ENCODE data around the gene HNRNPC. TPM values are rescaled to one million over a fixed set of nuclear protein-coding genes. Genes with fewer than 3 reads are reported as not detected.
"Not testable (repeated sequence)": the region's sequence is repeated elsewhere in the genome, so short reads cannot be mapped to it uniquely, and the experiment has no call there.

The HNRNPC gene
- total RNA-seq, 1 donor from 2014 or later, result 715 TPM

DNA sequence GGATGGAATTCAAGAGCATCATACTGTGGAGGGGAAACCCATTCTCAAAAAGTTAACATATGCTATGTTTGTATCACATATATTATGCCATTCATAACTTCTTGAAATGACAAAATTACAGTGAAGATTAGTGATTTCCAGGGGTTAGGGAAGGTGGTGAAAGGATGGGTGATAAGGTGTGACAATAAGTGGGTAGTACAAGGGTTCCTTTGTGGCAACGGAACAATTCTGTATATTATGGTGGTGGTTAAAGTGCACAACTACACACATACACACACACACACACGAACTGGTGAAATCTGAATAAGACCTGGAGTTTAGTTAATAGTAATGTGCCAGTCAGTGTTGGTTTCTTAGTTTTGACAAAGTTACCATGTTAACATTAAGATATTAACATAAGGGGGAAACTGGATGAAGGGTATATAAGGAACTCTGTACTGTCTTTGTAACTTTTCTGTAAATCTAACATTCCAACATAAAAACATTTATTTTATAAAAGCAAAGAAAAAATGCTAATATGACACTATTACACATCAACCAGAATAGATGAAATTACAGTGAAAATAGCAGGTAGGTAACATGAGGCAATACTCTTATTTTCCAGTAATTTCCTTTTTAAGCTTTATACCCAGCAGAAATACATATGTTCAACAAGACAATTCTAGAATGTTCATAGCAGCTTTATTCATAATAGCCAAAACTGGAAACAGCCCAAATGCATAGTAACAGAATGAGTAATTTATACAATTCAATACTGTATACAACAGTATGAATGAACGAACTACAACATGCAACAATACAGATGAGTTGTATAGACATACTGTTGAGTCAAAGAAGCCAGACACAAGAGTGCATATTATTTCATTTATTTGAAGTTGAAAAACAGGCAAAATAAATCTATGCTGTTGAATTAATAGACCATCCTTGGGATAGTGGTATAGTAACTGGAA lies 69.4 kb downstream of the HNRNPC start:
- intact Hi-C loops (cut with micrococcal nuclease), result no loop called here

DNA sequence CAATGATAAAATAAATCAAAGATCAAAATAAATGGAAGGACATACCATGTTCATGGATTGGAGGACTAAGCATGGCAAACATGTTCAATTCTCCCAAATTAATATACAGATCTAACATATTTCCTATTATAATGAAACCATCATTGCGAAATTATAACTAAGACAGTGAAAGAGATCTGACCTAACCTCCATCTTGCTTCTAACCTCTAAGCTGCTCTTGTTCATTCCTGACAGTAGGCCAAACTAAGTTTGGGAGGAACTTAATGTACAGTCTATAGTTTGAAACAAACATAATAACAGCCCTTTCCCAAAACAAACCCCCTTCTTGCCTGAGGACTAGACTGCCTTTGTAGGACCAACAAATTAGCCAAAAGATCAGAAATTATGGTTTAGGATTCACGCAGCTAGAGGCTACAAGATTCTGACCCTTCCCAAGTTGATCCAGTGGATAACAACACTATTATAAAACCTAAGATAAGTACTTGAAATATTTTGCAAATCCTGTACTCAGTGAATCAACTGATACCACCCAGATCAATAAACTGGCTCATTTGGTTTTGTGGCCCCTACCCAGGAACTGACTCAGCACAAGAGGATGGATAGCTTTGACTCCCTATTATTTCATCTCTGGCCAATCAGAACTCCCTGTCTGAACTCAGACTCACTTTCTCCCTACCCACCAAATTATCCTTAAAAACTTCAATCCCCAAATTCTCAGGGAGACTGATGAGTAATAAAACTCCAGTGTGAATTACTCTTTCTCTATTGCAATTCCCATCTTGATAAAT lies 71.6 kb downstream of the HNRNPC start:
- intact Hi-C loops (cut with micrococcal nuclease), result no loop called here

DNA sequence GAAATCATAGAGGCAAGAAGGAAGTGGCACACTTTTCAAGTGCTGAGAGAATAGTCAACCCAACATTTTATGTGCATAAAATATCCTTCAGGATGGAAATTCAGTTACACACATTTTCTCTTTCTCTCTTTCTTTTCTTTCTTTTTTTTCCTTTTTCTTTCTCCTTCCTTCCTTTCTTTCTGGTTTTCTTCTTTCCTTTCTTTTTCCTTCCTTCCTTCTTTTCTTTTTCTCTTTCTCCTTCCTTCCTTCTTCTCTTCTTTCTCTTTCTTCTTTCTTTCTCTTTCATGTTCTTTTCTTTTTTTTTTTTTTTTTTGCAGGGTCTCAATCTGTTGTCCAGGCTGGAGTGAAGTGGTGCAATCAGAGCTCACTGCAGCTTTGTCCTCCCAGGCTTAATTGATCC lies 74.6 kb downstream of the HNRNPC start:
- intact Hi-C loops (cut with micrococcal nuclease), result loop anchor here (5.0 kb wide), 1 partner anchor 113 kb away; no protein-coding TSS in a partner anchor

DNA sequence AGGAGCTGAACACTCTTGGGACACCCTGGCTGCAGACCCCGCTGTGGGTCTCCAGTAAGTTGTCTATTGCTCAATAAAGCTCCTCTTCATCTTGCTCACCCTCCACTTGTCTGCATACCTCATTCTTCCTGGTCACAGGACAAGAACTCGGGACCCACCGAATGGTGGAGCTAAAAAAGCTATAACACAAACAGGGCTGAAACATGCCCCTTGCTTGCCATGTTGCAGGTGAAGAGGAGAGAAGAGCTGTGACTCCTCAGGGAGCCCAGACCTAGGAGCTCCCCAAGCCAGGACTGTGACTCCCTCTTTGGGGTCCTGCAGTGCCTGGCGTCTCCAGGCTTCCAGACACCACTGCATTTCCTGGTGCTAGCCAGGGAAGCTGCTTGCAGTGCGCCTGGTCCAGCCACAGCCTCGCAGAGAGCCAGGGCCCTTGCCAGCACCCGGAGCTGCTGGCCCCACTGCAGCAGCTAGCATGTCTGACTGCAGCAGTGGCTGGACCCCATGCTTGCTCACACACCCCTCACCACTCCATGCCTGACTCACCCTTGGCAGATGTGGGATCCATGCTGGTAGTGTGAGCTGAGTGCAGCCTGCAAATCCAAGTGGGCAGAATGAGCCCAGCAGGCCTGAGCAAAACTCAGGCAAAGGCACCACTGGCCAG lies 76.2 kb downstream of the HNRNPC start:
- intact Hi-C loops (cut with micrococcal nuclease), result loop anchor here (5.0 kb wide), 1 partner anchor 114 kb away; no protein-coding TSS in a partner anchor

DNA sequence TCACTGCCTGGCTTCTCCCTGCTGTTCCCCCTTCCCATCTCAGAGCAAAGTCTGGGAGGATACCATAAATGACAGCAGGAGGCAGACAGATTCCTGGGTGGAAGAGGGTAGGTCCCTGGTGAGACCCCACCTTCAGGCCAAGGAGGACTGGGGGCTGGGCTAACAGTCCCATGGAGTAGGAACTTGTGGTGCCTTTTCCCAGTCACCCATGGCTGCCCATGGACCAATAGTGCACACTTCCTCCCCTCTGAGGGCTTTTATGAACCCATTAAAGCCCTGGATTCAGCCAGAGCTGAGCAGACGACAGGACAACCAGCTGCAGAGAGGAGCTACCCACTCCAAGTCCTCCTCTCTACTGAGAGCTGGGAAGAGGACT lies 76.8 kb downstream of the HNRNPC start:
- intact Hi-C loops (cut with micrococcal nuclease), result loop anchor here (5.0 kb wide), 1 partner anchor 115 kb away; no protein-coding TSS in a partner anchor

DNA sequence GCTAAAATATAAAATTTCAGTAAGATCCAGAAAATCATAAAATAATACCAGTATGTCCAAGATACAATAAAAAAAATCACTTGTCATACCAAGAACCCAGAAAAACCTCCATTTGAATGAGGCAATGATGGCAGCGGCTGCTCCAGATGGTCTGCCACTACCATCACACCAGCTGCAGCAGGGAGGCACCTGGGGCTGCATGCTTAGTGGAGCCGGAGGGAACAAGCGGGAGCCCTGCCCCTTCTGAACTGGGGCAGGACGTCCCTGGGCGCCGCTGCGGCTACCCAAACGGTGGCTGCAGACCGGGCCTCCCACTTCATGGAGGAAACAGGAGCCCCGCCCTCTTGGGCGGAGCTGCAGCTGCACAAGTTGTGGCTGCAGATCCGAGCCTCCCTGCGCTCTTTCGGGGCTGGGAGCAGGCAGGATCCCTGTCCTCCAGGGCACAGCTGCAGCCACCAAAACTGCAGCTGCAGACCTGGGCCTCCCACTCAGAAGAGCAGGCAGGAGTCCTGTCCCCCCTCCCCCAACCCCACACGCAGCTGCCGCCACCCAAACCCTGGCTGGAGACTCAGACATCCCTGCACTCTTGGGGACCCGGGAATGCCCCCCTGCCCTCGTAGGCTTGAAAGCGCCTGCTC lies 77.3 kb downstream of the HNRNPC start:
- intact Hi-C loops (cut with micrococcal nuclease), result loop anchor here (5.0 kb wide), 1 partner anchor 115 kb away; no protein-coding TSS in a partner anchor

DNA sequence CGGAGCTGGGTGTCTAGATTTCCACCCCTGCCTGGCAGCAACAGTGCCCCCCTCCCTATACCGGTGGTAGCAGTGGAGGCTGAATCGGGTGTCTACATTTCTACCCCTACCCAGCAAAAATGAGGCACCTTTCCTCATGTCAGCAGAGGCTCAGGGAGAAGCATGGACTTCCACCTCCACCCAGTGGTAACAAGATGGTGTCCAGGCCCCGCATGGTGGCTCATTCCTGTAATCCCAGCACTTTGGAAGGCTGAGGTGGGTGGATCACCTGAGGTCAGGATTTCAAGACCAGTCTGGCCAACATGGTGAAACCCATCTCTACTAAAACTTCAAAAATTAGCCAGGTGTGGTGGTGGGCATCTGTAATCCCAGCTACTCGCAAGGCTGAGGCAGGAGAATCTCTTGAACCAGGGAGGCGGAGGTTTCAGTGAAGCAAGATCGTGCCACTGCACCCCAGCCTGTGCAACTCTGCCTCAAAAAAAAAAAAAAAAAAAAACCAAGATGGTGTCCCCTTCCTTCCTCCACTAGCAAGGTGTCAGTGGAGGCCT lies 77.9 kb downstream of the HNRNPC start:
- intact Hi-C loops (cut with micrococcal nuclease), result loop anchor here (5.0 kb wide), 1 partner anchor 116 kb away; no protein-coding TSS in a partner anchor

DNA sequence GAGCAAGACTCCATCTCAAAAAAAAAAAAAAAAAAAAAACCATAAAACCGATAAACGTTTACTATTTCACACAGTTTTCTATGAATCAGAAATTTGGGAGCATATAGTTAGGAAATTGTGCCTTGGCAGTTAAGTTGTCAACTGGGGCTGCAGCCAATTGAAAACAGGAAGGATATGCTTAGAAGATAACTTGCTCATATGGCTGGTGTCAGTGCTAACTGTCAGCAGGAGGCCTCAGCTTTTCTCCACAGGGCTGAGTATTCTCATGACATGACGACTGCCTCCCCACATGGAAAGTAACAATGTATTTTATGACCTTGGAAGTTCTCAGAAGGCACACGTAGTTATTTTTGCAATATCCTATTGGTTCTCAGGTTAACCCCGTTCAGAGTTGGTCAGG lies 83.8 kb downstream of the HNRNPC start:
- intact Hi-C loops (cut with micrococcal nuclease), result no loop called here

DNA sequence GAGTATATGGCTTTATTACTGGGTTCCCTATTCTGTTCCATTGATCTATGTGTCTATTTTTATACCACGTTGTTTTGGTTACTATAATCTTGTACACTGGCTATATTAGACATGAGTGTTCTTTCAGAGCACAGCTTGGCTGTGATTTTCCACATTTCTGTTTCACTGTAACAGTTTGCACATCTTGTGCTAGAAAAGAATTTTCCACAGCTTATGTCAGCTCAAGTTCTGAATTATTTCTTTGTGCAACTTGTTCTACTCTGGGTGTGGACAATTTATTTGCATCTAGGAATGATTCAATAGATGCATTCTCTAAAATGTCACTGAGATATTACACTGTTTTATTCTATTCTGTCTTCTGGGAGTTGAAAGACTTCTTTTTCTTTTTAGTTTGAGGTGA lies 85.0 kb downstream of the HNRNPC start:
- intact Hi-C loops (cut with micrococcal nuclease), result no loop called here

DNA sequence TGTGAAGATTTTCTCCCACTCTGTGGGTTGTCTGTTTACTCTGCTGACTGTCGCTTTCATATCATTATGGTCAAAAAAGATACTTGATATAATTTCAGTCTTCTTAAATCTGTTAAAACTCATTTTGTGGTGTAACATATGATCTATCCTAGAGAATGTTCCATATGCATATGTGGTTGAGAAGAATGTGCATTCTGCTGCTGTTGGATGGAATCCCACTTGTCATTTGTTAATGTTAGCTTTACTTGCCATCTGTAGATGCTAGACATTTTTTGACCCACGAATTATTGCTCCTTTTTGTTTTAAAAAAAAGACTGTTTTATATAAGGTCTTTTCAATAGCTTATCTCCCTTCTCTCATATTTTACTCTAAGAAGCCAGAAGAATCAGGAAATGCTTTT lies 87.1 kb downstream of the HNRNPC start:
- intact Hi-C loops (cut with micrococcal nuclease), result no loop called here

DNA sequence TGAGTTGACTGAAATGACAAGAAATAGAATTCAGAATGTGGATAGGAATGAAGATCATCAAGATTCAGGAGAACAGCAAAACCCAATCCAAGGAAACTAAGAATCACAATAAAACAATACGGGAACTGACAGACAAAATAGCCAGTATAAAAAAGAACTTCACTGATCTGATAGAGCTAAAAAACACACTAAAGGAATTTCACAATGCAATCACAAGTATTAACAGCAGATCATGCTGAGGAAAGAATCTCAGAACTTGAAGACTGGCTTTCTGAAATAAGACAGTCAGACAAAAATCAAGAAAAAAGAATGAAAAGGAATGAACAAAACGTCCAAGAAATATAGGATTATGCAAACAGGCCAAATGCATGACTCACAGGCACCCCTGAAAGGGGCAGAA lies 98.1 kb downstream of the HNRNPC start:
- intact Hi-C loops (cut with micrococcal nuclease), result no loop called here

DNA sequence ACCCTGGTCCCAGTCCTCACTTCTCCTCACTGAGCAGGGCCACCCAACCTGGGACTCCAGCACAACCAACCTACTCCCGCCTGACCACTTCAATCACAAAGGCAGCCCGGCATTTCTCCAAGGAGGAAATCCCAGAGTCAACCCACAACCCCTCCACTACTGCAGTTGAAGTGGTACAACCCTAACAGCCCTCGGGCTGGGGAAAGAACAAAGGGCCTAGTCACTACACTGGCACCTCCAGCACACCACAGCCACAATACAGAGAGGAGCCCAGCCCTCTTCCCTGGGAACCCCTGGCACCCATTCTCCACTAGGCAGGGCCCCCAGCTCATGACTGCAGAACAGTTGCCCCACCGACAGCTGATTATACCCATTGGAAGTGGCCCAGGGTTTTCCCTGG lies 99.7 kb downstream of the HNRNPC start:
- intact Hi-C loops (cut with micrococcal nuclease), result no loop called here

DNA sequence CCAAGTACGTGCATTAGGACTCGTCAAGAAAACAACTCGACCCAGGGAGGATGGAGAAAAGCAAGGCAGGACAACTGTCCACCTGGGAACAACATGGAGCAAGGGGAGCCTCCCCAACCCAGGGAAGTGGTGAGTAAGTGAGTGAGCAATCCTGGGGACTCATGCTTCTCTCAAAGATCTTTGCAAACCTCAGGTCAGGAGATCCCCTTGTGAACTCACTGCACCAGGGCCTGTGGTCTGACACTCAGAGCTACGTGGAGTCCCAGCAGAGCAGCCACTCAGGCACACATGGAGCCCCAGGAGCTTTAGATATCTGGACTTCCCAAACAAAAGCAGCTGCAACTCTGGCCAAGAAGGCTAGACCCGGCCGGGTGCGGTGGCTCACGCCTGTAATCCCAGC lies 101.2 kb downstream of the HNRNPC start:
- intact Hi-C loops (cut with micrococcal nuclease), result no loop called here

DNA sequence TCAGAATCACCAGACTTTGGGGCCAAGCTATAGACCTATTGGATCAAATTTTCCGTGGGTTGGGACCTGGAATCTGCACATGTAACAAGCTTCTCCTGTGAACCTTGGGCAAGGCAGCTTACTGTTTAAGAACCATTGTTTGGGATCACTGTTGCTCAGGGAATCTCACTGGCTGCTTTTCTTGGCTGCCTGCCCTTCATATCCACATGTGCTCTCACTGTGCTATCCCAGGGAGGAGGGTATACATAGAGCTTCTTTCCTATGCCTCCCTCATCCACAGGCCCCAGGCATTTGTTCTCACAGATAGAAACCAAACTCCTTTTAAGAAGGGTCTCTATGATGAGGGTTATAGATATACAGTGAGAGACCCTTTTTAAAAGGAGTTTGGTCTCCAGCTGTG lies 103.6 kb downstream of the HNRNPC start:
- intact Hi-C loops (cut with micrococcal nuclease), result not testable (repeated sequence)

DNA sequence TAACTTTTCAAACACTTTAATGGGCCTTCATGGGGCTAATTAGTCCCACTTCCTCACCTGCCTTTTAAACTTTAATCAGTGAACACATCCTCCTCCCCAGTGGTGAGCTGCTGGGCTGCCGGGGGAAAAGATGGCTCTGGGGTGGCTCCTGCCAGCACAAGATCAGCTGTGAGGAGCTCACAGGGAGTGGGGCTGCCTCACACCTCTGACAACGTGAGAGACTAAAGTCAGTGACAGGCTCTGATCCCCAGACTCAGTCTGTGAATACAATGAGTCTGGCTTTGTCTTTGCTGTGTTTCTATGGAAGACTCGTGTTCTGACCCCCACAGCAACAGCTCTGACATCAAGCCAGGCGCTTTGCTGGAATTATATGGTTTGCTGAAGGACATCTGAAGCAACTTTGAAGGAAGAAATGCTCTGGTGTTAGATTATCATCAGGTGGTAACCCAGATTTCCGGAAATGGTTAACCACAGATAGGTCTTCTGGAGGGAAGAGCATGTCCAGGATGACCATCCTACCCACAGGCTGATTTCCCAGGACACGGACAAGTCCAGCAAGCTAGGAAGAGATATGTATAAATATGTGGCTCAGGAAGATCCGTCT lies 104.1 kb downstream of the HNRNPC start:
- intact Hi-C loops (cut with micrococcal nuclease), result not testable (repeated sequence)

DNA sequence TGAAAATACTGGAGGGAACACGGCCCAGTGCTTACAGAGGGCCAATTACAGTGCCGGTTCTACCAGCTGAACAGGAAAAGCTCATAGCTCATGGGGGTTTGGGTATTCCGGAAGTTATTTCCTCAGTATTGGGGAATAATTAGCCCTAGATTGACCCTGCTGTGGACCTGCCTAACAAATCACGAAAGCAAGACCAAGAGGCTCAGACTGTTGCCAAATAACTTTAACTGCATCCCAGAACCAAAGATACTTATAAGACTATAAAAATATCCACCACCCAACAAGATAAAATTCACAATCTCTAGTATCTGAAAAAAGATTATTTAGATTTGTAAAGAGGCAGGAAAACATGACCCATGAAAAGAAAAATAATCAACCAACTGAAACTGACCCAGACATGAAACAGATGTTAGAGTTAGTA lies 105.4 kb downstream of the HNRNPC start:
- intact Hi-C loops (cut with micrococcal nuclease), result no loop called here

DNA sequence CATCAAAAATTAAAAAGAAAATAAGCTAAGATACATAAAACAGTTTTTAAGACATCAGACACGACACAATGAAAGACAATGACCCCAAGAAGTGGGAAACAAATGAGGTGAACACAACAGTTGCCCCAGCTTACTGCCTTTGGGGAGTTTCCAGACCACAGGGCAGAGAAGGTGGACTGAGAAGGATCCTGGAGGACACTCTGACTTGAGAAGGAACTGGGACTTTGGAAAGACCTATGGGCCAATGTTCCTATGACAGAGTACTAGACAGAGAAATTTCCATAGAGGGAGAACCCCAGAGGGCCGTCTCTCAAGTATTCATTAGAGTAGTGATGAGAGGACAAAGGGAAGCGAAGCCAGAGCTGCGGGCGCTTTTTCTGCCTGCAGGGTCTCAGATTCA lies 107.2 kb downstream of the HNRNPC start:
- intact Hi-C loops (cut with micrococcal nuclease), result no loop called here

DNA sequence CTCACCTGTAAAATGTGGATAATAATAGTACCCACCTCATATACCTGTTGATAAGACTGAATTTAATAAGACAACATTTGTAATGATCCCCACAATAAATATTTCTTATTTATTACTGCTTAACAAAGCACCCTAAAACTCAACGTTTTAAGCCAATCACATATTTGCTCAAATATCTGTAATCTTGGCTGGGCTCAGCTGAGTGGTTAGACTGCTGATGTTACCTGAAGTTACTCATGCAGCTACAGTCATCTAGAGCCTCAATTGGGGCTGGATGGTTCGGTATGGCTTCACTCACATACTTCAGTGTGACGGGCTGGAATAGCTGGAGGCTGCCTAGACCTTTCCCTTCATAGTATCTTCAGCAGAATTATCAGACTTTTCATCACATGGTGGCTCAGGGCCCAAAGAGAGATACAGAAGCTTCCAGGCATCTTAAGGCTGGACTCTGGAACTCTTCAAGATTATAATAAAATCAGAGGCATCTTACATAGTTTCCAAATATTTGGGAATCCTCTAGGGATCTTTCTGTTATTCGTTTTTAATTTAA lies 109.1 kb downstream of the HNRNPC start:
- intact Hi-C loops (cut with micrococcal nuclease), result no loop called here

All from T-helper 1 cell treated with Interleukin-12 subunit alpha and Interleukin-12 subunit beta and Interleukin-4 antibody, amounts not matched to agents 30 ng/mL and 1 ng/mL, for 36 hours (primary cell).